ENCODE data around the gene ARHGAP28. TPM values are rescaled to one million over a fixed set of nuclear protein-coding genes. Genes with fewer than 3 reads are reported as not detected.

The ARHGAP28 gene
- total RNA-seq, 4 donors from 2014 or later, result 3.6 to 7.8 (median 6.0) TPM

GRCh38 chr18:6921571-6921970 lies 192.1 kb downstream of the ARHGAP28 start:
- Histone ChIP-seq H3K36me3 (no peaks in the 10 kb centered on the region), H3K27ac (no peak overlapping the region), H3K4me3 (no peak overlapping the region), H3K9me3 (no peaks in the 10 kb centered on the region), H3K4me1 (no peaks in the 10 kb centered on the region), H3K27me3 (no peaks in the 10 kb centered on the region)
- DNase-seq (ENCODE audit: low spot score in 2 of 2), result no peak
- TF ChIP-seq POLR2A (IDR thresholded peaks at IDR 0.05) (no peak), CTCF (IDR thresholded peaks at IDR 0.05) (no peak), EP300 (IDR thresholded peaks at IDR 0.05) (no peak)

GRCh38 chr18:6923220-6923619 lies 193.7 kb downstream of the ARHGAP28 start:
- no peak for DNase-seq (ENCODE audit: low spot score in 2 of 2)
- H3K36me3 ChIP-seq, result no peaks in the 10 kb centered on the region
- TF ChIP-seq POLR2A (IDR thresholded peaks at IDR 0.05), result no peak
- TF ChIP-seq EP300 (IDR thresholded peaks at IDR 0.05), result no peak
- TF ChIP-seq CTCF (IDR thresholded peaks at IDR 0.05), result no peak
- no peaks in the 10 kb centered on the region for H3K9me3 ChIP-seq
- no peak overlapping the region for H3K4me3 ChIP-seq
- H3K27me3 ChIP-seq, result no peaks in the 10 kb centered on the region
- 89 to 94% methylated on average over 1 of the region's 1 CpG for WGBS, 2 donors
- no peaks in the 10 kb centered on the region for H3K4me1 ChIP-seq
- no peak overlapping the region for H3K27ac ChIP-seq

GRCh38 chr18:6927153-6927552 lies 197.6 kb downstream of the ARHGAP28 start:
- Histone ChIP-seq H3K9me3 (no peaks in the 10 kb centered on the region), H3K4me3 (no peak overlapping the region), H3K36me3 (no peaks in the 10 kb centered on the region), H3K27ac (no peak overlapping the region), H3K4me1 (no peaks in the 10 kb centered on the region), H3K27me3 (no peaks in the 10 kb centered on the region)
- 90 to 98% methylated on average over 2 of the region's 2 CpGs for WGBS, 2 donors
- no peak for TF ChIP-seq CTCF (IDR thresholded peaks at IDR 0.05)
- no peak for TF ChIP-seq EP300 (IDR thresholded peaks at IDR 0.05)
- TF ChIP-seq POLR2A (IDR thresholded peaks at IDR 0.05), result no peak
- DNase-seq (ENCODE audit: low spot score in 2 of 2), result no peak

- no peaks in the 10 kb centered on the region for H3K27me3 ChIP-seq
- TF ChIP-seq CTCF (IDR thresholded peaks at IDR 0.05) (no peak), EP300 (IDR thresholded peaks at IDR 0.05) (no peak), POLR2A (IDR thresholded peaks at IDR 0.05) (no peak)
- WGBS, 2 donors, result 80 to 85% methylated on average over 11 of the region's 11 CpGs
- no peaks in the 10 kb centered on the region for H3K9me3 ChIP-seq
- no peak overlapping the region for H3K27ac ChIP-seq
- no peaks in the 10 kb centered on the region for H3K4me1 ChIP-seq
- no peak overlapping the region for H3K4me3 ChIP-seq
- no peaks in the 10 kb centered on the region for H3K36me3 ChIP-seq
- DNase-seq (ENCODE audit: low spot score in 2 of 2), result no peak
Measured at GRCh38 chr18:6928359-6928758, 198.8 kb downstream of the ARHGAP28 start.

GRCh38 chr18:6929370-6930102 lies 200.0 kb downstream of the ARHGAP28 start:
- Histone ChIP-seq H3K27me3 (no peaks in the 10 kb centered on the region), H3K4me1 (no peaks in the 10 kb centered on the region), H3K4me3 (no peak overlapping the region), H3K36me3 (no peaks in the 10 kb centered on the region), H3K9me3 (no peaks in the 10 kb centered on the region), H3K27ac (no peak overlapping the region)
- no peak for DNase-seq (ENCODE audit: low spot score in 2 of 2)
- TF ChIP-seq EP300 (IDR thresholded peaks at IDR 0.05) (no peak), CTCF (IDR thresholded peaks at IDR 0.05) (no peak), POLR2A (IDR thresholded peaks at IDR 0.05) (no peak)
- WGBS, 2 donors, result 93% methylated on average over 45 of the region's 45 CpGs
